Measurements from ENCODE around the gene C12orf76.

DNA sequence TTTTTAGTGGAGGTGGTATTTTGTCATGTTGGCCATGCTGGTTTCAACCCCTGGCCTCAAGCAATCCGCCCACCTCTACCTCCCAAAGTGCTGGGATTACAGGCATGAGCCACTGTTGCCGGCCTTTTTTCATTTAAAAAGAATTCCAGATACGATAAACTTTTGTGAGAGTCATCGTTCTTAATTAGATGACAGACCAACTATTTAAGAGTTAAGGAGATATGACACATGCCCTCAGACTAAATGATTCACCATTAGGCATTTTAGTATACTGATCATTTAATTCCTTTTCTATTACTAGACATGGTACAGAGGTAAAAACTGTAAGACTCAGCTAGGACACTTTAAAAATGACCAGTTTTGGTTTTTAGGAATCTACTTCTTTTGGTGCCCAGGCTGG is 46.7 kb downstream of the C12orf76 start:
- TF ChIP-seq, protein P1, sequence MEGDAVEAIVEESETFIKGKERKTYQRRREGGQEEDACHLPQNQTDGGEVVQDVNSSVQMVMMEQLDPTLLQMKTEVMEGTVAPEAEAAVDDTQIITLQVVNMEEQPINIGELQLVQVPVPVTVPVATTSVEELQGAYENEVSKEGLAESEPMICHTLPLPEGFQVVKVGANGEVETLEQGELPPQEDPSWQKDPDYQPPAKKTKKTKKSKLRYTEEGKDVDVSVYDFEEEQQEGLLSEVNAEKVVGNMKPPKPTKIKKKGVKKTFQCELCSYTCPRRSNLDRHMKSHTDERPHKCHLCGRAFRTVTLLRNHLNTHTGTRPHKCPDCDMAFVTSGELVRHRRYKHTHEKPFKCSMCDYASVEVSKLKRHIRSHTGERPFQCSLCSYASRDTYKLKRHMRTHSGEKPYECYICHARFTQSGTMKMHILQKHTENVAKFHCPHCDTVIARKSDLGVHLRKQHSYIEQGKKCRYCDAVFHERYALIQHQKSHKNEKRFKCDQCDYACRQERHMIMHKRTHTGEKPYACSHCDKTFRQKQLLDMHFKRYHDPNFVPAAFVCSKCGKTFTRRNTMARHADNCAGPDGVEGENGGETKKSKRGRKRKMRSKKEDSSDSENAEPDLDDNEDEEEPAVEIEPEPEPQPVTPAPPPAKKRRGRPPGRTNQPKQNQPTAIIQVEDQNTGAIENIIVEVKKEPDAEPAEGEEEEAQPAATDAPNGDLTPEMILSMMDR (IDR thresholded peaks at IDR 0.05): no peak
- TF ChIP-seq POLR2A (IDR thresholded peaks at IDR 0.05) (no peak), POLR2AphosphoS5 (IDR thresholded peaks at IDR 0.05) (no peak)

Data from breast epithelium (tissue), 3 donors.